Upper lobe of left lung (tissue), 4 donors: ENCODE measurements around the gene KIF6.

ENCODE experiments used
- CTCF ChIP-seq, 6 experiments: fragments of 450-650 bp in 4 of 6; fragments of 200-600 bp in 2 of 6; sonication (generic) in 2 of 6; IDR thresholded peaks; one replicate each; pipeline ENCODE4 v1.5.1; 2016 to 2019; ENCODE audit warnings: antibody characterized with exemption in 6 of 6
- POLR2A ChIP-seq, 4 donors: fragments of 450-650 bp; IDR thresholded peaks; one replicate each; pipeline ENCODE4 v1.5.1; 2016 to 2017; ENCODE audit warnings: antibody characterized with exemption in 4 of 4, mild to moderate bottlenecking in 2 of 4

GRCh38 chr6:39746795-39747194 is 21.6 kb upstream of the KIF6 start:
- TF ChIP-seq CTCF (IDR thresholded peaks at IDR 0.05) (no peak), POLR2A (IDR thresholded peaks at IDR 0.05) (no peak)
